GM12801 (cell line): ENCODE data around the gene RAB3IL1.

Experiments
- CTCF ChIP-seq: IDR thresholded peaks from one replicate; pipeline ENCODE4 v1.5.1; 2011; ENCODE audit warnings: control low read depth; ENCODE audit not compliant: insufficient read length; ENCODE audit errors: extremely low read depth

Gene RAB3IL1

GRCh38 chr11:61874377-61874809, 43.0 kb downstream of the RAB3IL1 start:
- TF ChIP-seq CTCF, result no peak

- no peak for TF ChIP-seq CTCF
Measured at GRCh38 chr11:61873588-61874376, 43.6 kb downstream of the RAB3IL1 start.

- TF ChIP-seq CTCF, result no peak
Measured at GRCh38 chr11:61872935-61873565, 44.3 kb downstream of the RAB3IL1 start.

GRCh38 chr11:61871158-61871597, 46.2 kb downstream of the RAB3IL1 start:
- TF ChIP-seq CTCF, result no peak

- TF ChIP-seq CTCF, result no peak
Measured at GRCh38 chr11:61870541-61871031, 46.8 kb downstream of the RAB3IL1 start.

- no peak for TF ChIP-seq CTCF
Measured at GRCh38 chr11:61869708-61870451, 47.5 kb downstream of the RAB3IL1 start.

- no peak for TF ChIP-seq CTCF
Measured at GRCh38 chr11:61869429-61869707, 48.0 kb downstream of the RAB3IL1 start.
